ENCODE measurements around the gene ALOX5AP.

Gene ALOX5AP

DNA sequence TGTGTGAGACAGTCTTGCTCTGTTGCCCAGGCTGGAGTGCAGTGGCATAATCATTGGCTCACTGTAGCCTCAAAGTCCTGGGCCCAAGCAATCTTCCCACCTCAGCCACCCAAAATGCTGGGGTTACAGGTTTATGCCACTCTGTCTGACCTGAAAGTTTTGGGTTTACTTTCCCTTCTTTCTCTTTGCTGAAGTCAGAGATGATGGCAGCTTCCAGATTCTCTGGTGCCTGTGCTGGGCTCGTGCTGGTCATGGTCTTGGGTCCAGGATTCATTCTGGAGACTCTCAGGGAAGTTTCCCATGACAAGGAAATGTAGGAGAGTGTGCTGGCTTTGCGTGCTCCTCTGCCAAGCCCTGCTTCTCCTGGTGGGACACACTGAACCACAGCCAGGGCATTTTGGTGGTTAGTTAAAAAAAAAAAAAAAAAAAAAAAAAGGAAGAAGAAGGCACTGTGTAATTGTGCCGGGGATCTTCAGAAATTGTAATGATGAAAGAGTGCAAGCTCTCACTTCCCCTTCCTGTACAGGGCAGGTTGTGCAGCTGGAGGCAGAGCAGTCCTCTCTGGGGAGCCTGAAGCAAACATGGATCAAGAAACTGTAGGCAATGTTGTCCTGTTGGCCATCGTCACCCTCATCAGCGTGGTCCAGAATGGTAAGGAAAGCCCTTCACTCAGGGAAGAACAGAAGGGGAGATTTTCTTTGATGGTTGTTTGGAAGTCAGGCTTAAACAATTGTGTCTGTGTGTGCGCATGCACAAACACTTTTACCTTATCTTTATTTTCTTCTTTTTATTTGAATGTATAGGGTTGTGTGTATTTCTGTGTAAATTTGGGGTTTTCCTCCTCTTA lies at the start of gene ALOX5AP:
Gene ALOX5AP (plus strand): TSS at position 519 of the 847 bp plus-strand sequence. CDS start 63 bp downstream, at position 582.
- ATAC-seq, result no peak
- TF ChIP-seq ZC3H10 (CRISPR knock-in tag; IDR thresholded peaks at IDR 0.05) (no peak), RARB (CRISPR knock-in tag; IDR thresholded peaks at IDR 0.05) (no peak), SNAI2 (CRISPR knock-in tag; IDR thresholded peaks at IDR 0.05) (no peak), ZNF70 (CRISPR knock-in tag; IDR thresholded peaks at IDR 0.05) (no peak), PPARA (CRISPR knock-in tag; IDR thresholded peaks at IDR 0.05; ENCODE audit: borderline replicate concordance) (no peak), ZNF565 (CRISPR knock-in tag; conservative IDR thresholded peaks at IDR 0.05; ENCODE audit: low read depth) (no peak), ISL1 (CRISPR knock-in tag; IDR thresholded peaks at IDR 0.05) (no peak), ARNTL (CRISPR knock-in tag; IDR thresholded peaks at IDR 0.05; ENCODE audit: borderline replicate concordance, low read depth) (no peak), ZFP30 (CRISPR knock-in tag; IDR thresholded peaks at IDR 0.05) (no peak), GLIS3 (CRISPR knock-in tag; IDR thresholded peaks at IDR 0.05) (no peak), OSR1 (CRISPR knock-in tag; IDR thresholded peaks at IDR 0.05) (no peak), ZFP3 (CRISPR knock-in tag; IDR thresholded peaks at IDR 0.05) (no peak)
- TF ChIP-seq, protein P1, sequence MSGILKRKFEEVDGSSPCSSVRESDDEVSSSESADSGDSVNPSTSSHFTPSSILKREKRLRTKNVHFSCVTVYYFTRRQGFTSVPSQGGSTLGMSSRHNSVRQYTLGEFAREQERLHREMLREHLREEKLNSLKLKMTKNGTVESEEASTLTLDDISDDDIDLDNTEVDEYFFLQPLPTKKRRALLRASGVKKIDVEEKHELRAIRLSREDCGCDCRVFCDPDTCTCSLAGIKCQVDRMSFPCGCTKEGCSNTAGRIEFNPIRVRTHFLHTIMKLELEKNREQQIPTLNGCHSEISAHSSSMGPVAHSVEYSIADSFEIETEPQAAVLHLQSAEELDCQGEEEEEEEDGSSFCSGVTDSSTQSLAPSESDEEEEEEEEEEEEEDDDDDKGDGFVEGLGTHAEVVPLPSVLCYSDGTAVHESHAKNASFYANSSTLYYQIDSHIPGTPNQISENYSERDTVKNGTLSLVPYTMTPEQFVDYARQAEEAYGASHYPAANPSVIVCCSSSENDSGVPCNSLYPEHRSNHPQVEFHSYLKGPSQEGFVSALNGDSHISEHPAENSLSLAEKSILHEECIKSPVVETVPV (CRISPR knock-in tag; IDR thresholded peaks at IDR 0.05), result no peak
- TF ChIP-seq, protein P2, sequence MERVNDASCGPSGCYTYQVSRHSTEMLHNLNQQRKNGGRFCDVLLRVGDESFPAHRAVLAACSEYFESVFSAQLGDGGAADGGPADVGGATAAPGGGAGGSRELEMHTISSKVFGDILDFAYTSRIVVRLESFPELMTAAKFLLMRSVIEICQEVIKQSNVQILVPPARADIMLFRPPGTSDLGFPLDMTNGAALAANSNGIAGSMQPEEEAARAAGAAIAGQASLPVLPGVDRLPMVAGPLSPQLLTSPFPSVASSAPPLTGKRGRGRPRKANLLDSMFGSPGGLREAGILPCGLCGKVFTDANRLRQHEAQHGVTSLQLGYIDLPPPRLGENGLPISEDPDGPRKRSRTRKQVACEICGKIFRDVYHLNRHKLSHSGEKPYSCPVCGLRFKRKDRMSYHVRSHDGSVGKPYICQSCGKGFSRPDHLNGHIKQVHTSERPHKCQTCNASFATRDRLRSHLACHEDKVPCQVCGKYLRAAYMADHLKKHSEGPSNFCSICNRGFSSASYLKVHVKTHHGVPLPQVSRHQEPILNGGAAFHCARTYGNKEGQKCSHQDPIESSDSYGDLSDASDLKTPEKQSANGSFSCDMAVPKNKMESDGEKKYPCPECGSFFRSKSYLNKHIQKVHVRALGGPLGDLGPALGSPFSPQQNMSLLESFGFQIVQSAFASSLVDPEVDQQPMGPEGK (CRISPR knock-in tag; IDR thresholded peaks at IDR 0.05; ENCODE audit: borderline replicate concordance), result no peak
- TF ChIP-seq, protein P3, sequence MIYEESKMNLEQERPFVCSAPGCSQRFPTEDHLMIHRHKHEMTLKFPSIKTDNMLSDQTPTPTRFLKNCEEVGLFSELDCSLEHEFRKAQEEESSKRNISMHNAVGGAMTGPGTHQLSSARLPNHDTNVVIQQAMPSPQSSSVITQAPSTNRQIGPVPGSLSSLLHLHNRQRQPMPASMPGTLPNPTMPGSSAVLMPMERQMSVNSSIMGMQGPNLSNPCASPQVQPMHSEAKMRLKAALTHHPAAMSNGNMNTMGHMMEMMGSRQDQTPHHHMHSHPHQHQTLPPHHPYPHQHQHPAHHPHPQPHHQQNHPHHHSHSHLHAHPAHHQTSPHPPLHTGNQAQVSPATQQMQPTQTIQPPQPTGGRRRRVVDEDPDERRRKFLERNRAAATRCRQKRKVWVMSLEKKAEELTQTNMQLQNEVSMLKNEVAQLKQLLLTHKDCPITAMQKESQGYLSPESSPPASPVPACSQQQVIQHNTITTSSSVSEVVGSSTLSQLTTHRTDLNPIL (CRISPR knock-in tag; IDR thresholded peaks at IDR 0.05; ENCODE audit: low read depth), result no peak
- TF ChIP-seq, protein P4, sequence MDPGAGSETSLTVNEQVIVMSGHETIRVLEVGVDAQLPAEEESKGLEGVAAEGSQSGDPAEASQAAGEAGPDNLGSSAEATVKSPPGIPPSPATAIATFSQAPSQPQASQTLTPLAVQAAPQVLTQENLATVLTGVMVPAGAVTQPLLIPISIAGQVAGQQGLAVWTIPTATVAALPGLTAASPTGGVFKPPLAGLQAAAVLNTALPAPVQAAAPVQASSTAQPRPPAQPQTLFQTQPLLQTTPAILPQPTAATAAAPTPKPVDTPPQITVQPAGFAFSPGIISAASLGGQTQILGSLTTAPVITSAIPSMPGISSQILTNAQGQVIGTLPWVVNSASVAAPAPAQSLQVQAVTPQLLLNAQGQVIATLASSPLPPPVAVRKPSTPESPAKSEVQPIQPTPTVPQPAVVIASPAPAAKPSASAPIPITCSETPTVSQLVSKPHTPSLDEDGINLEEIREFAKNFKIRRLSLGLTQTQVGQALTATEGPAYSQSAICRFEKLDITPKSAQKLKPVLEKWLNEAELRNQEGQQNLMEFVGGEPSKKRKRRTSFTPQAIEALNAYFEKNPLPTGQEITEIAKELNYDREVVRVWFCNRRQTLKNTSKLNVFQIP (CRISPR knock-in tag; IDR thresholded peaks at IDR 0.05; ENCODE audit: borderline replicate concordance, low read depth), result no peak

DNA sequence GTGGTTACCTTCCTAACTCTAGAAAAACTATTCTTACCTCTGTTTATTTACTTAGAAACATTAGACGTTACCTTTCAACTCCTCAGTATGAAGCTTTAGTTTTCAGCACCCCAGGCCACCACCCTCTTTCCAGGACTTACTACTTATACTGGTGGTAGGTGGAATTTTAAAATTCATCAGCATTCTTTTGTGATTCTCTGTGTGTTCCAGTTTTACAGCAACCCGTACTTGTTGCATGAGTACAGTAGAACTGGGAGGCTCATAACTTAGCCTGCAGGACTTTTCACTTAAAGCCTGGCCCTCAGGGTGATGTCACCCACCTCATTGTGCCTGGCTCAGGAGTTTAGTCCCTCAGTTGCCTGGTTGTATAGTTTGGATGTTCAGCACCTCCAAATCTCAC lies 49.4 kb upstream of the ALOX5AP start:
- no peak for ATAC-seq
- TF ChIP-seq, protein P2 (CRISPR knock-in tag; IDR thresholded peaks at IDR 0.05; ENCODE audit: borderline replicate concordance), result no peak
- TF ChIP-seq, protein P4 (CRISPR knock-in tag; IDR thresholded peaks at IDR 0.05; ENCODE audit: borderline replicate concordance, low read depth), result no peak
- no peak for TF ChIP-seq ISL1 (CRISPR knock-in tag; IDR thresholded peaks at IDR 0.05)
- no peak for TF ChIP-seq TCF4 (CRISPR knock-in tag; IDR thresholded peaks at IDR 0.05; ENCODE audit: borderline replicate concordance)
- no peak for TF ChIP-seq ZNF565 (CRISPR knock-in tag; conservative IDR thresholded peaks at IDR 0.05; ENCODE audit: low read depth)
- TF ChIP-seq ZNF70 (CRISPR knock-in tag; IDR thresholded peaks at IDR 0.05), result no peak
- TF ChIP-seq BACH2 (CRISPR knock-in tag; IDR thresholded peaks at IDR 0.05; ENCODE audit: borderline replicate concordance), result no peak
- TF ChIP-seq, protein P5, sequence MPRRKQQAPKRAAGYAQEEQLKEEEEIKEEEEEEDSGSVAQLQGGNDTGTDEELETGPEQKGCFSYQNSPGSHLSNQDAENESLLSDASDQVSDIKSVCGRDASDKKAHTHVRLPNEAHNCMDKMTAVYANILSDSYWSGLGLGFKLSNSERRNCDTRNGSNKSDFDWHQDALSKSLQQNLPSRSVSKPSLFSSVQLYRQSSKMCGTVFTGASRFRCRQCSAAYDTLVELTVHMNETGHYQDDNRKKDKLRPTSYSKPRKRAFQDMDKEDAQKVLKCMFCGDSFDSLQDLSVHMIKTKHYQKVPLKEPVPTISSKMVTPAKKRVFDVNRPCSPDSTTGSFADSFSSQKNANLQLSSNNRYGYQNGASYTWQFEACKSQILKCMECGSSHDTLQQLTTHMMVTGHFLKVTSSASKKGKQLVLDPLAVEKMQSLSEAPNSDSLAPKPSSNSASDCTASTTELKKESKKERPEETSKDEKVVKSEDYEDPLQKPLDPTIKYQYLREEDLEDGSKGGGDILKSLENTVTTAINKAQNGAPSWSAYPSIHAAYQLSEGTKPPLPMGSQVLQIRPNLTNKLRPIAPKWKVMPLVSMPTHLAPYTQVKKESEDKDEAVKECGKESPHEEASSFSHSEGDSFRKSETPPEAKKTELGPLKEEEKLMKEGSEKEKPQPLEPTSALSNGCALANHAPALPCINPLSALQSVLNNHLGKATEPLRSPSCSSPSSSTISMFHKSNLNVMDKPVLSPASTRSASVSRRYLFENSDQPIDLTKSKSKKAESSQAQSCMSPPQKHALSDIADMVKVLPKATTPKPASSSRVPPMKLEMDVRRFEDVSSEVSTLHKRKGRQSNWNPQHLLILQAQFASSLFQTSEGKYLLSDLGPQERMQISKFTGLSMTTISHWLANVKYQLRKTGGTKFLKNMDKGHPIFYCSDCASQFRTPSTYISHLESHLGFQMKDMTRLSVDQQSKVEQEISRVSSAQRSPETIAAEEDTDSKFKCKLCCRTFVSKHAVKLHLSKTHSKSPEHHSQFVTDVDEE (CRISPR knock-in tag; IDR thresholded peaks at IDR 0.05), result no peak
- no peak for TF ChIP-seq ZFP3 (CRISPR knock-in tag; IDR thresholded peaks at IDR 0.05)
- TF ChIP-seq TOX (CRISPR knock-in tag; IDR thresholded peaks at IDR 0.05; ENCODE audit: borderline replicate concordance), result no peak
- no peak for TF ChIP-seq OSR1 (CRISPR knock-in tag; IDR thresholded peaks at IDR 0.05)
- no peak for TF ChIP-seq RARB (CRISPR knock-in tag; IDR thresholded peaks at IDR 0.05)
- no peak for TF ChIP-seq SNAI2 (CRISPR knock-in tag; IDR thresholded peaks at IDR 0.05)
- no peak for TF ChIP-seq ARNTL (CRISPR knock-in tag; IDR thresholded peaks at IDR 0.05; ENCODE audit: borderline replicate concordance, low read depth)
- no peak for TF ChIP-seq CSDC2 (CRISPR knock-in tag; IDR thresholded peaks at IDR 0.05)
- TF ChIP-seq, protein P1 (CRISPR knock-in tag; IDR thresholded peaks at IDR 0.05), result no peak
- TF ChIP-seq ESRRG (CRISPR knock-in tag; IDR thresholded peaks at IDR 0.05), result no peak

Measured in SK-N-SH treated with all-trans-retinoic acid at 6 μM for 48 hours (cell line).